HG03139 (cell line): ENCODE data around the gene PKN3.

ENCODE experiments used
- ATAC-seq: cut with Tn5 transposase; IDR thresholded peaks from one replicate; pipeline ENCODE4 v1.9.1; 2021; ENCODE audit not compliant: unreplicated experiment

Gene PKN3

GRCh38 chr9:128715436-128715750 lies 13.1 kb downstream of the PKN3 start:
- no peak for ATAC-seq

- ATAC-seq = no peak
These were observed 14.4 kb downstream of the PKN3 start for GRCh38 chr9:128716581-128717254.

- no peak for ATAC-seq
These were observed 15.7 kb downstream of the PKN3 start for GRCh38 chr9:128718047-128718446.

- no peak for ATAC-seq
These were observed 16.2 kb downstream of the PKN3 start for GRCh38 chr9:128718475-128718874.

- no peak for ATAC-seq
These were observed 17.8 kb downstream of the PKN3 start for GRCh38 chr9:128719919-128720605.

GRCh38 chr9:128720841-128721486 lies 18.7 kb downstream of the PKN3 start:
- no peak for ATAC-seq

- ATAC-seq = no peak
These were observed 19.2 kb downstream of the PKN3 start for GRCh38 chr9:128721487-128722010.

- no peak for ATAC-seq
These were observed 20.4 kb downstream of the PKN3 start for GRCh38 chr9:128722380-128723351.

GRCh38 chr9:128723352-128723865 lies 21.1 kb downstream of the PKN3 start:
- ATAC-seq = no peak

- ATAC-seq = peak; percentile 91
These were observed 21.8 kb downstream of the PKN3 start, which contains the start of gene ZDHHC12 for GRCh38 chr9:128723866-128724743. Gene ZDHHC12, minus strand, starts transcription at chr9:128724127. Its CDS starts 34 bp downstream, at chr9:128724093.

GRCh38 chr9:128724744-128725211 lies 22.5 kb downstream of the PKN3 start:
- no peak for ATAC-seq

- ATAC-seq = no peak
These were observed 25.4 kb downstream of the PKN3 start for GRCh38 chr9:128727640-128728248.

- ATAC-seq = no peak
These were observed 26.0 kb downstream of the PKN3 start for GRCh38 chr9:128728298-128728697.

- no peak for ATAC-seq
These were observed 27.0 kb downstream of the PKN3 start for GRCh38 chr9:128729302-128729701.

- no peak for ATAC-seq
These were observed 27.6 kb downstream of the PKN3 start for GRCh38 chr9:128729766-128730517.

- no peak for ATAC-seq
These were observed 28.8 kb downstream of the PKN3 start for GRCh38 chr9:128731093-128731492.

GRCh38 chr9:128731691-128732090 lies 29.4 kb downstream of the PKN3 start:
- no peak for ATAC-seq

- ATAC-seq = no peak
These were observed 30.3 kb downstream of the PKN3 start for GRCh38 chr9:128732576-128732975.
